NCI-H1417 (cell line): ENCODE results near the gene ACTN3.
A peak's percentile ranks its signal among the peaks of the same experiment; 100 is the strongest.
"Not testable (repeated sequence)": the region's sequence is repeated elsewhere in the genome, so short reads cannot be mapped to it uniquely, and the experiment has no call there.

Experiments
- DNase-seq, 3 experiments: peaks; one replicate each; lab custom pipeline; 2025; lab: John Stamatoyannopoulos, UW

Gene ACTN3

GRCh38 chr11:66566221-66566620 is 19.5 kb downstream of the ACTN3 start:
- DNase-seq = no peak

- DNase-seq = no peak
These were observed 21.1 kb downstream of the ACTN3 start for GRCh38 chr11:66567787-66568123.

GRCh38 chr11:66568124-66568916 is 21.6 kb downstream of the ACTN3 start, which contains the start of gene CTSF:
Gene CTSF, minus strand, starts transcription at chr11:66568606. Its CDS starts 120 bp downstream, at chr11:66568486.
- peak; percentile 87 to 98 (median 97) for DNase-seq

GRCh38 chr11:66569076-66569475 is 22.4 kb downstream of the ACTN3 start:
- no peak for DNase-seq

GRCh38 chr11:66570079-66570849 is 23.6 kb downstream of the ACTN3 start:
- DNase-seq = no peak

- no peak for DNase-seq
These were observed 24.1 kb downstream of the ACTN3 start for GRCh38 chr11:66570850-66571180.

- DNase-seq = peak; percentile 22 to 68 (median 57)
These were observed 32.4 kb downstream of the ACTN3 start for GRCh38 chr11:66579017-66579606.

- no peak for DNase-seq
These were observed 34.1 kb downstream of the ACTN3 start for GRCh38 chr11:66580803-66581202.

GRCh38 chr11:66581261-66581660 is 34.6 kb downstream of the ACTN3 start:
- no peak for DNase-seq

- DNase-seq = not testable (repeated sequence)
These were observed 36.0 kb downstream of the ACTN3 start for GRCh38 chr11:66582565-66583147.

GRCh38 chr11:66585447-66585846 is 38.7 kb downstream of the ACTN3 start:
- not testable (repeated sequence) for DNase-seq

GRCh38 chr11:66586136-66586535 is 39.4 kb downstream of the ACTN3 start:
- no peak for DNase-seq

GRCh38 chr11:66589315-66589714 is 42.6 kb downstream of the ACTN3 start:
- DNase-seq = not testable (repeated sequence)

GRCh38 chr11:66589996-66590675 is 43.4 kb downstream of the ACTN3 start:
- DNase-seq = no peak

- DNase-seq = no peak
These were observed 44.5 kb downstream of the ACTN3 start for GRCh38 chr11:66591175-66591574.

- DNase-seq = peak; percentile 94 to 97 (median 95)
These were observed 46.0 kb downstream of the ACTN3 start, which contains the start of the genes CCDC87 and CCS for GRCh38 chr11:66592457-66593302. Gene CCDC87, minus strand, starts transcription at chr11:66593063. Its CDS starts 48 bp downstream, at chr11:66593015. Gene CCS, plus strand, starts transcription at chr11:66593185. Its CDS starts 77 bp downstream, at chr11:66593262.

- DNase-seq = no peak
These were observed 46.6 kb downstream of the ACTN3 start for GRCh38 chr11:66593303-66593635.

GRCh38 chr11:66593650-66594049 is 46.9 kb downstream of the ACTN3 start:
- DNase-seq = no peak

GRCh38 chr11:66595245-66595904 is 48.7 kb downstream of the ACTN3 start:
- no peak for DNase-seq

GRCh38 chr11:66598993-66599392 is 52.3 kb downstream of the ACTN3 start:
- no peak for DNase-seq
